HG03378 (cell line): Measurements from ENCODE around the gene ZNF431.
"Not testable (repeated sequence)": the region's sequence is repeated elsewhere in the genome, so short reads cannot be mapped to it uniquely, and the experiment has no call there.

ENCODE experiments used
- ATAC-seq: cut with Tn5 transposase; IDR thresholded peaks from one replicate; pipeline ENCODE4 v1.9.1; 2021; ENCODE audit warnings: mild to moderate bottlenecking, moderate library complexity; ENCODE audit not compliant: unreplicated experiment

ZNF431 gene

DNA sequence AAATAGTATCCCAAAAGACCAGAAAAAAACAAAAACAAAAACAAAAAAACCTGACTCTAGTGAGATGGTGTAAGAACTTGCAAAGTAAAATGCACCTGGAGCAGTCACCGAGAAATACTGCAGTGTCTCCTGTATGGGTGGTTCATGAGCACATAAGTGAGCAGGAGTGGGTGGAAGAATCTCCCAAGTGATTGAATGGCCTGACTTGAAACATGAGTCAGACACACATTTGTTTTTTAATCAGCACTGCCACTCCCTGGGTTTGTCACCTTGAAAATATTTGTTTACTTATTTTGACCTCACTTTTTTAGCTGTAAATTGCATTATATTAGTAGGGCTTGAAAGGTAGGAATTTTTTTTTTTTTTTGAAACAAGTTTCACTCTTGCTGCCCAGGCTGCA, 2.0 kb downstream of the ZNF431 start:
- ATAC-seq, result no peak

DNA sequence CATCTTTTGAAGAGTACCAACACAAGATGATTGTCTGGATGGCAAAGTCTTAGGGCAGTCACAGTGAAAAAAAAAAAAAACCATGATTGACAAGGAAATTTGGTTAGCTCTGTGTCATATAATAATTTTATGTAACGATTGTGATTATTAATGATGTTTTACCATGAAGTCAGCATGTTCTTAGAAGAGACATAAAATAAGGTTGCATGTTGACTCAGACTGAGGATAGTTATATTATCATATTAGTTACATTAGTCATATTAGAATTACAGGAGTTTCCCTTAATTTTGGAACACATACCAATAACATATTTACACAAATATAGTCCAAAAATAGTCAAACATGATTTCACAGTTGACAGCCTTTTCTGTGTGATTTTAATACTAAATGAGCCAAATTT, 5.7 kb downstream of the ZNF431 start:
- no peak for ATAC-seq

DNA sequence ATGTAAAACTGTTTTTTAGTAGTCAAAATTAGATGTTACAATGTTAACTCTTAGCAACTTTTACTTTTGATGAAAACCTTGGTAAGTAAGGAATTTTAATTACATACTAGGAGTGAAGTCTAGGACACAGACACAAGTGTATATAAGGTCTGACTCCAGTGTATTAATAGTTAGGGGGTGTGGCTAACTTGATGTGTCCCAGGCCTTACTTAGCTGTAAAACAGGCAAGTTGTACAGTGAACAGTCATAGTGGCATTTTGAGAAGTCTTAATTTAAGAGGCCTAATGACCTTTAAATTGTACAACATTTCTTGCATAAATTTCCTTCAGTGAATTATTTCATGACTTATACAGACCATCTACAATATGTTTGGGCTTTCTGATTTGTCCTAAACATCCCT, 6.8 kb downstream of the ZNF431 start:
- ATAC-seq, result no peak

GRCh38 chr19:21149877-21150276, 8.0 kb downstream of the ZNF431 start:
- no peak for ATAC-seq

DNA sequence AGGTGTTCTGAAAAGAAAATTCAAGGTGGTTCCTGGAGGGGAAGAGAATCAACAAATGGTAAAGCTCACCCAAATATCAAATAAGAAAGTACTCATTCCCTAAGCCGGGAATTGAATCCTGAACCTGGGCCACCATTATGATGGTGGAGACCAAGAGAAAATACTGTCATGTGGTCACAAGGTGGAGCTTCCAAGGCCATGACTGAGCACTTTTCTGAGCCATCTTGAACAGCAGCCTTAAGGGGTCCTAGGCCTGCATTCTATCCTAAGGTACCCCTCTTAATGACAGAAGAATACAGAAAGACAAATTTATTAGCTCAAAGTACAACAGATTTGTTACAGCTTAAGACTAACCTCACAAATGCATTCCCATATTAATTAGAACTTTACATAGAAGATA, 9.6 kb downstream of the ZNF431 start:
- ATAC-seq, result no peak

GRCh38 chr19:21158523-21159135, 16.8 kb downstream of the ZNF431 start:
- no peak for ATAC-seq

GRCh38 chr19:21164541-21164940, 22.7 kb downstream of the ZNF431 start:
- ATAC-seq, result no peak

GRCh38 chr19:21166436-21166835, 24.6 kb downstream of the ZNF431 start:
- ATAC-seq, result no peak

DNA sequence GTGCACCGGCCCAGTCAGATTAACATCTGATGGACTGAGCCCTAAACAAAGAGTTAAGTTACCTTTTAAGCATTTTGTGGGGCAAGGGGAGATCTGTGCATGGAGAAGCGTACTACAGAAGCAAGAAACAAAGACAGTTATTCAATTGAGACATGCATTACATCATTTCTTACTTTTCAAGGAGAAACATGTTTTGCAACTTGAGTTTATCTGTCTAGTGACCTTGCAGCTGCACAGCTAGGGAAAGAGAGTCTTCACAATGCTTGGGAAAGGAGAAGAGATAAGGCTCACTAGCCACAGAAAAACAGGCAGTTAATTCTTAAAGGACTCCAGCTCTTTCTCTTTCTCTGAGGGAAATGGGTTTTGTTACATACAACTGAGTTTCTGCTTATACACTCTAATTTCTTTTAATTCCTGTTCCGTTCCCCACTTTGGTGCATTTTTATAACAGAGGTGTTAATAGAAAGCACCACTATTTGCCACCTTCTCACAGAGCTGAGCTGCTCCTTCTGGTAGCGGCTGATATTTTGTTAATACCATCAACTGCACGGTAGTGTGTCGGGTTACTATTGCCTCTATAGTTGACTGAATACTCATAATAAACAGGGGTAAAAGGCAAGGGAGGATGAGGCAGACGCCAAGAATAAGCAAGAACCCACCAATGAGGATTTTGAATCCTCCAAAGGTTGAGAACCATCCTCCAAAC, 55.9 kb downstream of the ZNF431 start:
- ATAC-seq, result no peak

GRCh38 chr19:21202865-21203494, 61.1 kb downstream of the ZNF431 start:
- ATAC-seq, result no peak

DNA sequence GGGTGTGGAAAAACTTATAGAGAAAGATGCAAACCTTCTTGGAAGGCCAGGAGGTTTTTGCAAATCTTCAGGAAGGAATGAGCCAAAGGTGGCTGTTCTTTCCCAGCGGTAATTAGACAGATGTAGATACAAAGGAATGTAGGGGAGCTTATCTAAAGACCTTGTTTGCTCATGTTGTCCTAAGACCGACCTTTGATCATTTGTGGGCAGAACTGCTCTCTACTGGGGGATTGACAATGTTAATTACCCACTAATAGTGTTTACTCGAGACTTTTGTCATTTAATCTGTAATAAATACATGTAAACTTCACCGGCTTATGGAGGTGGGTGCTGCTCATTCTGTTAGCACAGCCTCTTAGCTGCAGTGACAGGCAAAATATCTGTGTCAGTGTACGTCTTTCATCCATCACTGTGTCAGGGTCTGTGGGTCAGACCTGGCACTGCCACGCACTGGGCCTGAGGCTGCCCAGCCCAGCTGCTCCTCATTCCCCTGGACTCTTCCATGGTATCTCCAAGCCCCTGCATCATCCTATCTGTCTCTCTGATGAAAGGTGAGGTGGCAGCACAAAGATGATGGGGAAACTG, 68.3 kb downstream of the ZNF431 start:
- ATAC-seq, result no peak

DNA sequence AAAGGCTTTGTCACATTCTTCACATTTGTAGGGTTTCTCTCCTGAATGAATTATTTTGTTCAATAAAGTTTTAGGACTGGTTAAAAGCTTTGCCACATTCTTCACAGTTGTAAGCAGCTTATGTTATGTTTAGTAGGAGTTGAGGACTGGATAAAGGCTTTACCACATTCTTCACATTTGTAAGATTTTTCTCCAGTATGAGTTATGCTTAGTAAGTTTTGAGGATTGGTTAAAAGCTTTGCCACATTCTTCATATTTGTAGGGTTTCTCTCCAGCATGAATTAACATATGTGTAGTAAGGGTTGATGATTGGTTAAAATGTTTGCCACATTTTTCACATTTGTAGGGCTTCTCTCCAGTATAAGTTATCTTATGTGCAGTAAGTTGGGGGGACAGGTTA, 79.9 kb downstream of the ZNF431 start:
- no peak for ATAC-seq

DNA sequence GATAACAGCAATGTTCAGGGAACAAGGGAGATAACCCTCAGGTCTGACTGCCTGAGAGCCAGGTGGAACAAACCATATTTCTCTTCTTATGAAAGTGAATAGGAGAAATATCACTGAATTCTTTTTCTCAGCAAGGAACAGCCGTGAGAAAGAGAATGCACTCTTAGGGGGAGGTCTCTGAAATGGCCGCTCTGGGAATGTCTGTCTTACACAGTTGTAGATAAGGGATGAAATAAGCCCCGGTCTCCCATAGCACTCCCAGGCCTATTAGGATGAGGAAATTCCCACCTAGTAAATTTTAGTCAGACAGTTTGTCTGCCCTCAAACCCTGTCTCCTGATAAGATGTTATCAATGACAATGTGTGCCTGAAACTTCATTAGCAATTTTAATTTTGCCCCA, 88.1 kb downstream of the ZNF431 start:
- ATAC-seq, result not testable (repeated sequence)

DNA sequence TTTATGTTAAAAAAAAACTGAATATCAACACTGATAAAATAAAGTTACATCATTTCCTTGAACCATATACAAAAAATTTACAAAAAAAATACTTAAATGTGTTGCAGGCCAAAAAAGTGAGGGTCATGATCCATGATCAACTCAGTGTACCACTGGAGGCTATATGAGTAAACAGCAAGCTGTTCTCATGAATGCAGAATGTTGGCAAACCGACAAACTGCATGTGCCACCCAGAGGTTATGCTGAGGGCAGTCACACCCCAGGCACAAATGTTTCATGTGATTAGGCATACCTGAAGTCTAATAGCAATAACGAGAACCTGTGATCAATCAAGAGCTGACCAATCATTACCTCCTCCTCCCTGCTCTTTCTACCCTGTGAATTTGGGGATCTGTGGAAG, 91.9 kb downstream of the ZNF431 start:
- ATAC-seq, result no peak

GRCh38 chr19:21236751-21237150, 94.9 kb downstream of the ZNF431 start:
- ATAC-seq, result not testable (repeated sequence)

DNA sequence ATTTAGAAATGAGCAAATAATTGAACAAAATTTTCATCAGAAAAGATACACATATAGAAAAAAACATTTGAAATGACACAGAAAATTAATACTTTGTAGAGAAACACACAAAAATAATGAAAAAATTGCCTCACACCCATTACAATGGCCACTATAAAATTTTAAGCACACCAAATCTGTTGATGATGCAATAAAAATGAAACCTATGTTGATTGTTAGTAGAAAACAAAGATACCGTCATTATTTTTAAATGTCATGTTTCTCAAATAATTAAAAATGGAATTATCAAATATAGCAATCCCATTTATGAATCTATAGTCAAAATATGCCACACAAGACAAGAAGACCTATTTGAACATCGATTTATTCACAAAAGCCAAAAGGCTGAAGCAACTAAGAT, 96.8 kb downstream of the ZNF431 start:
- no peak for ATAC-seq
